Body of pancreas (tissue), 4 donors: ENCODE data around the gene ISCA2.

ENCODE experiments used
- CTCF ChIP-seq, 7 experiments: fragments of 450-650 bp in 4 of 7; fragments of 200-600 bp in 3 of 7; sonication (generic) in 3 of 7; IDR thresholded peaks; one replicate each; pipeline ENCODE4 v1.5.1; 2016 to 2019; ENCODE audit warnings: antibody characterized with exemption in 7 of 7
- POLR2A ChIP-seq, 3 donors: fragments of 450-650 bp; IDR thresholded peaks; one replicate each; pipeline ENCODE4 v1.6.1; 2016; ENCODE audit warnings: antibody characterized with exemption in 3 of 3, mild to moderate bottlenecking in 2 of 3

- TF ChIP-seq POLR2A (IDR thresholded peaks at IDR 0.05) = no peak
- no peak for TF ChIP-seq CTCF (IDR thresholded peaks at IDR 0.05)
Measured at GRCh38 chr14:74508292-74508731, 14.7 kb downstream of the ISCA2 start.
